GM18499 (cell line): ENCODE results near the gene TAT.
"Not testable (repeated sequence)": the region's sequence is repeated elsewhere in the genome, so short reads cannot be mapped to it uniquely, and the experiment has no call there.

Experiments used
- ATAC-seq: cut with Tn5 transposase; IDR thresholded peaks from one replicate; pipeline ENCODE4 v1.9.1; 2021; ENCODE audit warnings: moderate number of reproducible peaks; ENCODE audit not compliant: insufficient read depth, unreplicated experiment

TAT gene

DNA sequence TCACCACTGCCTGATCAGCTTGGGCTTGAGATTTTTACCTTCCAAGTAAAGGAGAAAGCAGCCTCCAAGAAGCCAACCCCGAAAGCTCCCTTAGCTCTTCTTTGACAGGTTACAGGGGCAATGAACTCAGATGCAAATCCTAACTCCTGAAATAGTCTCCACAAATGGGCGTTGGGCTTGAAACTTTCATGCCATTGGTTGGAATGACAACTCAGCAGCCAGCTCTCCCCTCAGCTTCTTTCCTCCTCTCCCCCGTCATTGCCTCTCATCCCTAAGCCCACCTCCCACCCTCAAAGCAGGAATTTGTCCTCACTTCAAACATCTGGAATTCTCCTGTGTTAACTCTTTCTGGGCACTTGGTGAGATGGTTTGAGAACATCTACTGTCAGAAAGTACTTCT is at the start of gene TAT:
TAT (minus strand) TSS at position 122 of the 400 bp plus-strand sequence. CDS start 677 bp downstream, outside the sequence.
- ATAC-seq, result no peak

DNA sequence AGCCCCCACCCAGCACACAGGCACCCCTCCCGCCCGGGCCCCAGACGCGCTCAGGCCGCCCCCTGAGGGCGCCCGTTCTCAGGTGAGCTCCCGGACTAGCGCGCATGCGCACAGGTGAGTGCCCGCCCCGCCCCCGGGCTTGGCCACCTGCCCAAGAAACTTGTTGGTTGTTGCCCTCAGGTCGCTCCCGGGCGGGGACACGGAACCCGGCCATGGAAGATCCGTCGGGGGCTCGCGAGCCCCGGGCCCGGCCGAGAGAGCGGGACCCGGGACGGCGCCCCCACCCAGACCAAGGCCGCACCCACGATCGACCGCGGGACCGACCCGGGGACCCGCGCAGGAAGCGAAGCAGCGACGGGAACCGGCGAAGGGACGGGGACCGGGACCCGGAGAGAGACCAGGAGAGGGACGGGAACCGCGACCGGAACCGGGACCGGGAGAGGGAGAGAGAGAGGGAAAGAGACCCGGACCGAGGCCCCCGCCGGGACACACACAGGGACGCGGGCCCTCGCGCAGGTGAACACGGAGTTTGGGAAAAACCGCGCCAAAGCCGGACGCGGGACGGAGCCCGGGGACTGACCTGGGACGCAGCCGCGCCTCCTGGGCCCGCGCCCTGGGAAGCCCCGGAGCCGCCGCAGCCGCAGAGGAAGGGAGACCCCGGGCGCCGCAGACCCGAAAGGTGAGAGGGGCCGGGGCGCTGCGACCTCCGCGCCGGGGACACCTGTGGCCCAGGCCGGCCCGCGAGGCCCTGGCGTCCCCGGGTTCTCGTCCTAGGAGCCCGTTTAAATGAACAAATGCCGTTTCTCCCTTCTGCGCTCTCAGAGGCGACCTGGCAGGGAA is 49.3 kb upstream of the TAT start, which contains the start of gene MARVELD3:
MARVELD3 (plus strand) TSS at position 167 of the 840 bp plus-strand sequence; CDS start at position 213, 46 bp downstream.
- ATAC-seq, result no peak

DNA sequence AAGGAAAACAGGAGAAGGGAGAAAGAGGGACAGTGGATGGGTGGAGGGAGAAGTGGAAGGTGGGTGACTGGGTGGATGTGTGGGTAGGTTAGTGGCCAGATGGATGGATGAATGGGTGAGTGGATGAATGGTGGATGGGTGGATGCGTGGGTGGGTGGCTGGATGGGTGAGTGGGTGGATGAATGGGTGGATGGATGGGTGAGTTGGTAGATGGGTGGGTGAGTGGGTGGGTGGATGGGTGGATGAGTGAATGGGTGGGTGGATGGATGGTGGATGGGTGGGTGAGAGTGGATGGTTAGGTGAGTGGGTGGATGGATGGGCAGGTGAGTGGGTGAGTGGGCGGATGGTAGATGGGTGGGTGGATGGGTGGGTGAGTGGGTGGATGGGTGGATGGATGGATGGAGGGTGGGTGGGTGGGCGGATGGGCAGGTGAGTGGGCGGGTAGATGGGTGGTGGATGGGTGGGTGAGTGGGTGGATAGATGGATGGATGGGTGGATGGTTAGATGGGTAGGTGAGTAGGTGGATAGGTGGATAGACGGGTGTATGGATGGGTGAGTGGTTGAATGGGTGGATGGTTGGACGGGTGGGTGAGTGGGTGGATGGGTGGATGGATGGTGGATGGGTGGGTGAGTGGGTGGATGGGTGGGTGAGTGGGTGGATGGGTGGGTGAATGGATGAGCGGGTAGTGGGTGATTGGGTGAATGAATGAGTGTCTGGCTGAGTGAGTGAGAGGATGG is 48.4 kb upstream of the TAT start:
- ATAC-seq, result no peak

DNA sequence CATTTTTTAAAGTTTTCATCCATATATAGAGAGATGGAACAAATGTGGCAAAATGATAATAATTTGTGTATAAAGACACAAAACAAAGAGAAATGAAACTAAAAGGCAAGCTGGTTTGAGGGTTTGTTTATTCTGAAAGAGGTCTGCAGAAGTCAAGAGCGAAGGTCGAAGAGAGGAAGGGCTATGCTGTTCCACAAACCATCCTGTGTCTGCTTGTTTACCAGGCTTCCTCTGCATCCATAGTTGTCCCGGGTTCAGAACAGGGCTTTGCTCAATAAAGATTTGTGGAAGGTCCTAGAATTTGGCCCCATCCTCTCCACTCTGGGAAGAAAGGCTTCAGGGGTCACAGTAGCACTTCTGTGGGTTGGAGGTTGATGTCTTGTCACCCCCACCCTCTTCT is 46.7 kb upstream of the TAT start:
- ATAC-seq, result no peak

DNA sequence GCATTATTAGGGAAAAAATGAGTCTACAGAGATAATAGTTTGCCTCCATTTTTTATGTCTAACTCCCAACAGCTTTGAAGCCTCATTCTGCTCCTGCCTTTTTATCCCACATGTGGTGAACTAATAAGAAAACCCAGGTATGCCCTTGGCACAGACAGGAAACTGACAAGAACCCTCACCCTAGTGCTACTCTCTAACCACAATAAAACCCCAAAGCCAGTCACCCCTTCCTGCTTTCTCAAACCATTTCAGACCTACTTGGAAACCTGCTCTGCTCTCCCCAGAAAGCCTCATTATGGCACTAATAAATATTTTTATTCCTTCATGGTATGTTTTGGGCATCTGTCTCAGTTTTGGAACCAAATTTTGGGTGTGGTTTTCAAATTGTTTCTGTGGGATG is 45.2 kb upstream of the TAT start:
- ATAC-seq, result no peak

DNA sequence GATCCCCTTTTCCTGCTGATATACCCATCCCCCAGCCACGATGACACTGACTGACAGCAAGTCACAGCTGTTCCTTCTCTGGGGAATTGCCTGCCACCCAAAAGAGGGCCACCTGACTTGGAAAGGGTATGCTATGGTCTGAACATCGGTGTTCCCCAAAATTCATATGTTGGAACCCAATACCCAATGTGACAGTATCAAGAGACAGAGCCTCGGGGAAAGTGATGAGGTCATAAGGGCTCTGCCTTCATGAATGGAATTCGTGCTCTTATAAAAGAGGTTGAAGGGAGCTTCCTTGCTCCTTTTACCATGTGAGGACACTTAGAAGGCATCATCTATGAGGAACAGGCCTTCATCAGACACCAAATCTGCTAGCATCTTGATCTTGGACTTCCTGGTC is 41.5 kb upstream of the TAT start:
- no peak for ATAC-seq

DNA sequence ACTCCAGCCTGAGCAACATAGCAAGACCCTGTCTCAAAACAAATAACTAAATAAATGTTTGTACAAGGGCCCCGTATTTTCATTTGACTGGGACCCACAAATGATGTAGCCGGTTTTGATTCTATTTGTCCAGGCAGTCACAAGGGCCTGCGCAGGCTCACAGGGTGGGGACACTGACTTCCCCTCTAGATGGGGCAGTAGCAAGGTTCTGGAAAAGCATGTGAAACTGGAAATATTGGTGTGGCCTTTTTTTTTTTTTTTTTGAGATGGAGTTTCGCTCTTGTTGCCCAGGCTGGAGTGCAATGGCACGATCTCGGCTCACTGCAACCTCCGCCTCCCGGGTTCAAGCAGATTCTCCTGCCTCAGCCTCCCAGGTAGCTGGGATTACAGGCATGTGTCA is 38.1 kb upstream of the TAT start:
- ATAC-seq, result not testable (repeated sequence)

DNA sequence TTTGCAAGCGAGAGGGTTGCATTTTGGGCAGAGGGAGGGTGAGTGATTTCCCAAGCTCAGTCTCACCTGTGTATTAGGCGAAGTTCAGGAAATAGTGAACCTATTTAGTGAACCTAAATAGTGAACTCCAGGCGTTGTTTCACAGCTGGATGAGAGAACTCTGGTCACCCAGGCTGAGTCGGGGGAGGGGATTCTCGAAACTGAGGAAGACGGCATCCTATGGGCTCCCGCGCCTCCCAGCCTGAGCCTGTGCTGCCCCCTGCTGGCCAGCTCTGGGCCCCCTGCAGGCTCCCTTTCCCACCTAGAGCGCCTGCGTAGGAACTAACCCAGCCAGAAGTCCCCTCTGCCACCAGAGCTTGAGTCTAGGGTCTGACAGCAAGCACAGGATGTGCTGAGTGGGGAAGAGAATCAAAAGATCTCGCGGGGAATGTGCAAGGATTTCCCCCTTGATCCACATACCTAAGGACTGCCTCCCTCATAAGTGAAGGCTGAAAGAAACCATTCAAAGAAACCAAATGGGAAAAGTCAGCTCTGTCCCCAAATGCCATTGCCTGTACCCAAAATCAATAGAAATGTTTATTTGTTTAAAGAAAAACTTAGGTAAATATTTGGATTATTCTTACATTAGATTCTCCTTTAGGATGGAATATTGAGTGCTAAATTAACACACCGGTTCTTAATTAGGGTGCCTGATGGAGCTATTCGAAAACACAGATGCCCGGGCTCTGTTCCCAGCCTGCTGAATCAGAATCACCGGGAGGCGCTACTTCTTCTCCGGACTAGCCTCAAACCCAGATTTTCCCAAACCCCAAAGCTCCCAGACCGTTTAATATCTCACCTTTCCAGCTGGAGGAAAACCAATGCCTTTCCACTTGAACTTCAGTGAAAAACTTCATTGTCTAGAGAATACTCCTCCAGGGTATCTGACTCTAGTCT is 34.3 kb upstream of the TAT start:
- ATAC-seq, result no peak

DNA sequence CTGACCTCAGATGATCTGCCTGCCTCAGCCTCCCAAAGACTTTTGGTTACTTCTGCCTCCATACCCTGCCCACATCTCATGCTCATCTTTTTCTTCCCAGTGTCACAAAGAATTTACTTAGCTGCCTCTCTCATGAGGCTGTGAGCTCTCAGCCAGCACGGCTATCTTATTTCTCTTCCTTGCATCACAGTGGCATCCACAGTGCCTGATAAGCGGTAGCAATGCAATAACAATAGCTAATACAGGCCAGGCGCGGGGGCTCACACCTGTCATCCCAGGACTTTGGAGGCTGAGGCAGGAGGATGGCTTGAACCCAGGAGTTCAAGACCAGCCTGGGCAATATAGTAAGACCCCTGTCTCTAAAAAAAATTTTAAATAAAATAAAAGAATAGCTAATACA is 33.6 kb upstream of the TAT start:
- no peak for ATAC-seq

DNA sequence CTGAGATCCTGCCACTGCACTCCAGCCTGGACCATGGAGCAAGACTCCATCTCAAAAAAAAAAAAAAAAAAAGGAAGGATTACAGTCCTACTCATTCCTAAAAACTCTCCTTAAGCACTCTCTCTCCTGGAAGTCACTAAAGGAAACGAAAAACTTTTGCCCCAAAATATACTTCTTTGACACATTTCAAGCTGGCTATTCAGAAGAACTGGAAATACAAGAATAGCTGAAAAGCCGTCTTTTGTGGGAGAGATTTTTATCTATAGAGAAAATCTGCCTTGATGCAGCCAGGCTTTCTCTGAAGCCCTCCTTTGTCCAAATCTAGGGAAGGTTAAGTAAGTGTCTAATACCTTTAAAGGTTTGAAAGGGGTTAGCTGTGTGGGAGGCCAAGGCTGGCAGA is 32.2 kb upstream of the TAT start:
- no peak for ATAC-seq

DNA sequence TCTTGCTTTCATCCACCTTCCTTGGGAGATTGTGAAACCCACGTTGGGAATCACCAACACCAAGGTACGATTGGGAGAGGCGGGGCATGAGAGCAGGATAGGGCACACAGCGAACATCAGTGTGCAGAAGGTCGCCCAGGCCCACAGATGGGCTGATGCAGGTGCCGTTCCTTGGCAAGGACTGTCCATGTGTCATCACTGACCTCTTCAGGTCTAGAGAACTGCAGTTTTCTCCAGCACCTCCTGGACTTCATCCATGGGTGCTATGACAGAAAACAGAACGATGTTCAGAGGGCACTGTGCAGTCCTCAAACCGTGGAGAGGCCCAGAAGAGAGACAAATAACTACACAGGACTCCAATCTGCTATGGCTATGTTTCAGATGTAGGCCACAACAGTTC is 23.9 kb upstream of the TAT start:
- ATAC-seq, result no peak

DNA sequence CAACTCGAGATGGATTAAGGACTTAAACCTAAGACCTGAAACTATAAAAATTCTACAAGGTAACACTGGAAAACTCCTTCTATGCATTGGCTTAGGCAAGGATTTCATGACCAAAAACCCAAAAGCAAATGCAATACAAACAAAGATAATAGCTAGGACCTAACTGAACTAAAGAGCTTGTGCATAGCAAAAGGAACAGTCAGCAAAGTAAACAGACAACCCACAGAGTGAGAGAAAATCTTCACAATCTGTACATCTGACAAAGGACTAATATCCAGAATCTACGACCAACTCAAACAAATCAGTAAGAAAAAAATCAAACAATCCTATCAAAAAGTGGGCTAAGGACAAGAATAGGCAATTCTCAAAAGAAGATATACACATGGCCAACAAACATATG is 21.5 kb upstream of the TAT start:
- not testable (repeated sequence) for ATAC-seq

DNA sequence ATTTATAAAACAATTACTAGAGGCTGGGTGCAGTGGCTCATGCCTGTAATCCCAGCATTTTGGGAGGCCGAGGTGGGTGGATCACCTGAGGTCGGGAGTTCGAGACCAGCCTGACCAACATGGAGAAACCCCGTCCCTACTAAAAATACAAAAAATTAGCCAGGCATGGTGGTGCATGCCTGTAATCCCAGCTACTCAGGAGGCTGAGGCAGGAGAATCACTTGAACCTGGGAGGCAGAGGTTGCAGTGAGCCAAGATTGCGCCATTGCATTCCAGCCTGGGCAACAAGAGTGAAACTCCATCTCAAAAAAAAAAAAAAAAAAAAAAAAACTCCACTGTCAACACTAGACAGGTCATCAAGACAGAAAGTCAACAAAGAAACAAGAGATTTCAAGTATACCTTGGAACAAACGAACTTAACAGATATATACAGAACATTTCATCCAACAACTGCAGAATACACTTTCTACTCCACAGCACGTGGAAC is 18.5 kb upstream of the TAT start:
- ATAC-seq, result not testable (repeated sequence)

DNA sequence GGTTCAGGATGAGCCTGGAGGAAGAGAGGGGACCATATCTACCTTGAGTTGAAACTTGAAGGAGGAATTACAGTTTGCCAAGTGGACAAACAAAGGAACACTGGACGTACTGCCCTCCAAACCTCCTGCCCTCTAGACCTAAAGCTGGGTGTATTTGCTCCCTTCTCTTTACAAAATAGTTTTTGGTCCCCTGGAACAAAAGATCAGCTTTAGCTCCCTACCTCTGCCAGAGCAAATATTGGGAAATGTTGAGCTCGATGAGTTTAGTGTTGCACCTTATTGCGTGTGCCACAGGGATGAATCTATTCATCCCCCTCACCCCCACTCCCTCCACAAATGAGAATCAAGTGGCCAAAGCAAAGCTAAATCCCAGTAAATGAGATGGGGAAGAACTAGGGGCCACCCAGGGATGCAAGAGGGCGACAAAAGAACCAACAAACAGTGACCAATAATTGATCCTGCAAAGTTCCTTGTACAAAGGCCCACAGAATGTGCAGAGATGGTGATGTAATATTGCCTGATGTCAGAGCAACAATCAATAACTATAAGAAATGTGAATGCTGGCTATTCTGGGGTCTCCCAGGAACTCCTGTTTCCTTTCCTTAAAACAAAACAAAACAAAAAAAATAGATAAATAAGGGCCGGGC is 17.2 kb upstream of the TAT start:
- no peak for ATAC-seq

DNA sequence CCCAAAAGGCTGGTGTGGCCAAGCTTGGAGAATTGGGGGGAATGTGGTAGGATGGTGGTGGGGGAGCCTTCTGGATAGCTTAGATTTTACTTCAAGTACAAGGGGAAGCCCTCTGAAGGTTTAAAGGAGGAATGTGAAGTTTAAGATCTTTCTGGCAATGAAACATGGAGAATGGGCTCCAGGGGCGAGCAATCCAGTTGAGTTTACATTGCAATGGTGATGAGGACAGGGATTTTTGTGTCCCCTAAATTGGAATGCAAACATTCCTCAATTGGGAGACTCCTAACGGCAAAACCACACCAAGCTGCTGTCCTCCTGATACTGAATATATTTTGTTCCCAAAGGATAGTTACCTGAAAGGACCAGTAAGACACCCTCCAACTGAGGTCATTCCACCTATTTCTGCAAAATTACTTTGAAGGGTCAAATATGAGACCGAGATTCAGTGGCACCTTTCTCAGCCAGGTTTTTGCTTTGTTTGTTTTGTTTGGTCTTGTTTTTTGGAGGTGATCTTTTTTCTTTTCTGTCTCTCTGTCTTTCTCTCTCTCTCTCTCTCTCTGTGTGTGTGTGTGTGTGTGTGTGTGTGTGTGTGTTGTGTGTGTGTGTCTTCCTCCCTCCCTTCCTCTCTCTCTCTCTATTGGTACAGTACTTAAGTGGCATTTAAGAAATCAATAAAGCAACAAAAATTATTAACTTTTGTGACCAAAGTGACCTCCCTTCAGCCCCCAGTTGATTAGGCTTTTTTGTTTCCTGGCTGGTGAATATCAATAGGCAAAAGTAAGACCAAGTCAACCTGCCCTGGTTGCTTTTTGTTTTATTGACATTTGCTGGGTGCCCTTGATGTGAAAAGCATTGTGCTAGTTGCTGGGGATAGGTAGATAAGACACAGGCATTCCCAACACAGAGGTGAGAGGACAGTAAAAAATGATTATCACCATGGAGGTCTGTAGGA is 16.4 kb upstream of the TAT start:
- ATAC-seq, result no peak

DNA sequence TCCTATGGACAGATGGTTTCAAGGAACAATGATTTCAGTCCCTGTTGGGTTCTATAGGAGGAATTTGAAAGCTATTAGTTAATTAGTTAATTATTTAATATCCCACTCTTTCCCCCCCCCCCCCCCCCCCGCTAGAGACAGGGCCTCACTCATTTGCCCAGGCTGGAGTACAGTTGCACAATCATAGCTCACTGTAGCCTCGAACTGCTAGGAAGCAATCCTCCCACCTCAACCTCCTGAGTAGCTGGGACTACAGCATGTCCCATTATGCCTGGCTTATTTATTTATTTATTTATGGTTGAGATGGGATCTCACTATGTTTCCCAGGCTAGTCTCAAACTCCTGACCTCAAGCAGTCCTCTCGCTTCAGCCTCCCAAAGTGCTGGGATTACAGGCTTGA is 15.0 kb upstream of the TAT start:
- no peak for ATAC-seq

DNA sequence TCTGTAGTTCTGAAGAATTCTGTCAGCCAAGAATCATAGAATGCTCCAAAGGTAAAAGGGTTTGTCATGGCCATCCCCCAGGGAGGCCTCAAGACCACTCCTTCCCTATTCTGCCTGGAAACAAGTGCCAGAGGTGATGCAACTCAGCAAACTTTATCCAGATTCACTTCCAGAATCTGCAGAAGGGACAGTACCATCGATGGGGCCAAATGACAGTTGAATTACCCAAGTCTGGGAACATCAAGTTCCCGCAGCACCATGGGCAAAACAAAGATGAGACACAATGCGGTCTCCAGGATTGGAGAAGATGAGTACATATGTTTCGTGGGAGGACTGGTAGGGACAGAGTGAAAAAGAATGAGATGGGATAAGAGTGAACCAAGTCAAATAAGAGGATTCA is 13.7 kb upstream of the TAT start:
- ATAC-seq, result no peak

DNA sequence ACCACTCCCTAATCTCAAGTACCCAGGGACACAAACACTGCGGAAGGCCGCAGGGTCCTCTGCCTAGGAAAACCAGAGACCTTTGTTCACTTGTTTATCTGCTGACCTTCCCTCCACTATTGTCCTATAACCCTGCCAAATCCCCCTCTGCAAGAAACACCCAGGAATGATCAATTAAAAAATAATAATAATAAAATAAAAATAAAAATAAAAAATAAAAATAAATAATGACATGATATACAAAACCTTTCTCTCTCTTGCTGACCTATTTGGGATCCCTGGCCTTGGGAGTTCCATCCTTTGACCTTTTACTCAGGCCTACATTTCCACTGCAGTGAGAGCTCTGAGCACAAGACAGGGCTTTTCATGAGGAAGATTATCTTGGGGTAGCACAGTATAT is 13.2 kb upstream of the TAT start:
- ATAC-seq, result not testable (repeated sequence)

DNA sequence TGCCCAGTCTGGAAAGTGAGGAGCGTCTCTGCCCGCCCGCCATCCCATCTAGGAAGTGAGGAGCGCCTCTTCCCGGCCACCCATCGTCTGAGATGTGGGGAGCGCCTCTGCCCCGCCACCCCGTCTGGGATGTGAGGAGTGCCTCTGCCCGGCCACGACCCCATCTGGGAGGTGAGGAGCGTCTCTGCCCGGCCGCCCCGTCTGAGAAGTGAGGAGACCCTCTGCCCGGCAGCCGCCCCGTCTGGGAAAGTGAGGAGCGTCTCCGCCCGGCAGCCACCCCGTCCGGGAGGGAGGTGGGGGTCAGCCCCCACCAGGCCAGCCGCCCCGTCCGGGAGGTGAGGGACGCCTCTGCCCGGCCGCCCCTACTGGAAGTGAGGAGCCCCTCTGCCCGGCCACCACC is 12.4 kb upstream of the TAT start:
- ATAC-seq, result not testable (repeated sequence)
